Spleen (tissue), 11 donors: ENCODE measurements around the gene ARFGEF3. TPM values are rescaled to one million over a fixed set of nuclear protein-coding genes. Genes with fewer than 3 reads are reported as not detected.

Experiments
- DNase-seq: peaks from one replicate; pipeline ENCODE4 v3.0.0-alpha.2; 2020
- H3K27ac ChIP-seq, 8 donors: fragments of 200-600 bp; sonication (generic) in 7 of 8; 1 replicate in 4 of 8; 2 replicates in 4 of 8; pipeline versions ENCODE4 v1.5.0 to v1.8.0; 2016 to 2021; ENCODE audit warnings: inconsistent platforms in 4 of 8, mild to moderate bottlenecking in 4 of 8, moderate library complexity in 1 of 8
- H3K27me3 ChIP-seq, 7 donors: fragments of 200-600 bp; sonication (generic) in 6 of 7; replicated peaks in 1 of 7; 1 replicate in 4 of 7; 2 replicates in 3 of 7; pipeline versions ENCODE4 v1.5.0 to v1.8.0; 2016 to 2021; ENCODE audit warnings: inconsistent platforms in 3 of 7, mild to moderate bottlenecking in 1 of 7
- H3K36me3 ChIP-seq, 6 donors: fragments of 200-600 bp; sonication (generic) in 5 of 6; 1 replicate in 4 of 6; 2 replicates in 2 of 6; pipeline versions ENCODE4 v1.5.0 to v1.8.0; 2016 to 2021; ENCODE audit warnings: inconsistent platforms in 2 of 6
- H3K4me1 ChIP-seq, 6 donors: fragments of 200-600 bp; sonication (generic) in 5 of 6; 1 replicate in 3 of 6; 2 replicates in 3 of 6; pipeline versions ENCODE4 v1.5.0 to v1.8.0; 2016 to 2021; ENCODE audit warnings: inconsistent platforms in 3 of 6
- H3K4me3 ChIP-seq, 8 donors: fragments of 200-600 bp; sonication (generic) in 7 of 8; 1 replicate in 4 of 8; 2 replicates in 4 of 8; pipeline versions ENCODE4 v1.5.0 to v1.8.0; 2016 to 2021; ENCODE audit warnings: inconsistent platforms in 4 of 8, mild to moderate bottlenecking in 4 of 8, moderate library complexity in 2 of 8
- H3K9me3 ChIP-seq, 8 donors: fragments of 200-600 bp; sonication (generic) in 7 of 8; 1 replicate in 4 of 8; 2 replicates in 4 of 8; pipeline versions ENCODE4 v1.5.0 to v1.8.0; 2016 to 2021; ENCODE audit warnings: inconsistent platforms in 4 of 8
- POLR2A ChIP-seq, 3 donors: fragments of 450-650 bp; IDR thresholded peaks; one replicate each; pipeline ENCODE4 v1.5.1; 2017; ENCODE audit warnings: antibody characterized with exemption in 3 of 3, mild to moderate bottlenecking in 1 of 3
- POLR2AphosphoS5 ChIP-seq, 3 donors: sonication (generic); formaldehyde crosslinking; IDR thresholded peaks; one replicate each; pipeline ENCODE4 v1.5.1; 2017; ENCODE audit warnings: antibody characterized with exemption in 3 of 3
- WGBS, 5 donors: extraction: QIAGEN DNeasy Blood & Tissue Kit in 3 of 5; methylation state at CpG; one replicate each; pipeline versions ENCODE4 v1.1.5 to v1.1.7; 2013 to 2018; 5-methylcytosine and 5-hydroxymethylcytosine counted together
- intact Hi-C: fragments of 100-400 bp; cut with DNase I; formaldehyde crosslinking; loops from one replicate; pipeline ENCODE4 v1.15.0; 2023; ENCODE audit warnings: low total_unique reads
- polyA plus RNA-seq, 3 donors: library from polyadenylated mRNA; stranded (reverse); fragments of 200-250 nt; gene quantifications; one replicate each; pipeline ENCODE4 v1.2.1, GENCODE V29; 2013
- total RNA-seq, 7 donors: library from RNA; depleted of rRNA in 3 of 7; stranded (reverse); fragments of >200 nt in 3 of 7; fragmentation: NEBNext Ultra II Directional in 4 of 7; extraction: Animal tissue kit (Norgen Biotek cat#: 25700) in 4 of 7; gene quantifications; one replicate each; pipeline versions ENCODE4 v1.1.0 to v1.2.1, GENCODE V29; 2016 to 2021
- TF ChIP-seq, protein P1 (sequence below), 11 experiments: fragments of 200-600 bp in 7 of 11; fragments of 450-650 bp in 4 of 11; sonication (generic) in 4 of 11; IDR thresholded peaks in 8 of 11; conservative IDR thresholded peaks in 3 of 11; 1 replicate in 7 of 11; 2 replicates in 4 of 11; pipeline versions ENCODE4 v1.4.0 to v1.8.0; 2016 to 2021; ENCODE audit warnings: antibody characterized with exemption in 11 of 11, inconsistent platforms in 4 of 11, mild to moderate bottlenecking in 1 of 11
- donor health status: healthy with polysubstance abuse.
- donor health status: DM: no; HTN: no; CAD: no; lungs with moderate emphysema.
- donor health status: DM: no; HTN: no; CAD: no.
- donor health status: Bipolar disorder and iron deficiency.
- donor health status: healthy.
- donor health status: DM: no; HTN: no; CAD: no.
- donor health status: DM: yes; HTN: yes; CAD: no.

Gene ARFGEF3
- total and polyA plus RNA-seq, 10 donors = 0.09 to 3.1 (median 1.7) TPM

DNA sequence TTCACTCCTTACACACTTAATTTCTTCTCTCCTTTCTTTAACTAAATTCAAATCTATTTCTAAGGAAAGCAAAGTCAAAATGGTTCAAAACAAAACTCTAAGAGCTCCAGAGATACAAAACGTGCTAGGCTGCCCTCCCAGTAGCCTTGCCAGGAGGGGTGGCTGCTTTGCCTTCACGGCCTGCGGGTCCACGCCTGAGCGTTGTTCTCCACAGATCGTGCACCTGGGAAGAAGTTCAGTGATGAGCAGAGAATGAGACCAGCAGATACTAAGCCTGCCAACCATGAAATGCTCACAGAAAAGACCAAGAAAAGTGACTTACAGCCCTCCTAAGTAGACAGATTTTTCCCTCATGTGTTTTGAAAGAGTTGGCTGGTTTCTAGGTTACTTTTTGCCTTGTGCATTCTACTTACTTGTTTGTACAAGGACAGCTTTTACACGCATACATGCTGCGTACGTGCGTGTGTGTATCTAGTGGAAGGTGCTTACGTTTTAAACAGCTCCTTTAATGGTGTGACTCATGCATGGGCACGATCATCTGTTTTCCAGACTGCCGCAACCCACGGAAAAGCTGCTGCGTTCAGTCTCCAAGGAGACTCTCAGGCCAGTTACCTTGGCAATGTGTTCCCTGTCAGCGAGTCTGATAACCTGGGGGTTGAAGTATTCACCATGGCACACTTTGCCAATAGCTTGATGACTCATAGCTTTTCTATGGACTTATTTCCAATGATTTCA lies 88.9 kb downstream of the ARFGEF3 start:
- H3K4me1 ChIP-seq = no peaks in the 10 kb centered on the region
- H3K9me3 ChIP-seq = no peaks in the 10 kb centered on the region
- no peaks in the 10 kb centered on the region for H3K36me3 ChIP-seq
- no peak overlapping the region for H3K27ac ChIP-seq
- WGBS, 5 donors = 86 to 96% (median 92%) methylated on average over 16 of the region's 16 CpGs
- DNase-seq = no peak
- intact Hi-C loops = no loop called here
- TF ChIP-seq, protein P1, sequence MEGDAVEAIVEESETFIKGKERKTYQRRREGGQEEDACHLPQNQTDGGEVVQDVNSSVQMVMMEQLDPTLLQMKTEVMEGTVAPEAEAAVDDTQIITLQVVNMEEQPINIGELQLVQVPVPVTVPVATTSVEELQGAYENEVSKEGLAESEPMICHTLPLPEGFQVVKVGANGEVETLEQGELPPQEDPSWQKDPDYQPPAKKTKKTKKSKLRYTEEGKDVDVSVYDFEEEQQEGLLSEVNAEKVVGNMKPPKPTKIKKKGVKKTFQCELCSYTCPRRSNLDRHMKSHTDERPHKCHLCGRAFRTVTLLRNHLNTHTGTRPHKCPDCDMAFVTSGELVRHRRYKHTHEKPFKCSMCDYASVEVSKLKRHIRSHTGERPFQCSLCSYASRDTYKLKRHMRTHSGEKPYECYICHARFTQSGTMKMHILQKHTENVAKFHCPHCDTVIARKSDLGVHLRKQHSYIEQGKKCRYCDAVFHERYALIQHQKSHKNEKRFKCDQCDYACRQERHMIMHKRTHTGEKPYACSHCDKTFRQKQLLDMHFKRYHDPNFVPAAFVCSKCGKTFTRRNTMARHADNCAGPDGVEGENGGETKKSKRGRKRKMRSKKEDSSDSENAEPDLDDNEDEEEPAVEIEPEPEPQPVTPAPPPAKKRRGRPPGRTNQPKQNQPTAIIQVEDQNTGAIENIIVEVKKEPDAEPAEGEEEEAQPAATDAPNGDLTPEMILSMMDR (IDR thresholded peaks at IDR 0.05 in 8 of 11, conservative IDR thresholded peaks at IDR 0.05 in 3 of 11) = no peak
- TF ChIP-seq POLR2A (IDR thresholded peaks at IDR 0.05) (no peak), POLR2AphosphoS5 (IDR thresholded peaks at IDR 0.05) (no peak)
- H3K27me3 ChIP-seq = peaks cover 0 to 10% (median 0%) of the 10 kb centered on the region in 7 donors
- no peak overlapping the region for H3K4me3 ChIP-seq

DNA sequence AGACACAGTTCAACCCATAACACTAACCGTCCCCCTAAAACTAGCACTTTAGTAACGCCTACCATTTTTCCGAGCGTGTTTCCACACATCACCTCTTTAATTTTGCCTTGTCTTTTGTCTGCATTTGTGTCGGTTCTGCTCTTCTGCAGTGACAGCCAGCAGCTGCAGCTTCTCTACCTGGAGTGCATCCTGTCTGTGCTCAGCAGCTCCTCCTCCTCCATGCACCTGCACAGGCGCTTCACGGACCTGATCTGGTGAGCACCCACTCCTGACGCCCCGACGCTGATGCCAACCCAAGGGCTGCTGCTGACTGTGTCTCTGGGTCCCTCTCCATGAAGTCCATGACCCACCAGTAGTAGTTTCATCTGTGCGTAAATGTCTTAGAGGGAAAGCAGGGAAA lies 92.0 kb downstream of the ARFGEF3 start:
- intact Hi-C loops = no loop called here
- H3K27me3 ChIP-seq = peaks cover 0 to 10% (median 0%) of the 10 kb centered on the region in 7 donors
- 92 to 98% (median 96%) methylated on average over 11 of the region's 11 CpGs for WGBS, 5 donors
- no peak for DNase-seq
- no peak overlapping the region for H3K27ac ChIP-seq
- H3K9me3 ChIP-seq = no peaks in the 10 kb centered on the region
- TF ChIP-seq POLR2AphosphoS5 (IDR thresholded peaks at IDR 0.05) = no peak
- H3K4me1 ChIP-seq = no peaks in the 10 kb centered on the region
- H3K4me3 ChIP-seq = no peak overlapping the region
- no peaks in the 10 kb centered on the region for H3K36me3 ChIP-seq

GRCh38 chr6:138255443-138255842 lies 93.7 kb downstream of the ARFGEF3 start:
- intact Hi-C loops = no loop called here
- WGBS, 5 donors = 91 to 96% (median 93%) methylated on average over 11 to 20 of the region's 20 CpGs
- Histone ChIP-seq H3K27me3 (peaks cover 0 to 10% (median 0%) of the 10 kb centered on the region in 7 donors), H3K4me1 (no peaks in the 10 kb centered on the region), H3K9me3 (no peaks in the 10 kb centered on the region), H3K36me3 (no peaks in the 10 kb centered on the region), H3K27ac (no peak overlapping the region), H3K4me3 (no peak overlapping the region)
- DNase-seq = no peak
- no peak for TF ChIP-seq POLR2AphosphoS5 (IDR thresholded peaks at IDR 0.05)
- no peak for TF ChIP-seq POLR2A (IDR thresholded peaks at IDR 0.05)
- TF ChIP-seq, protein P1 (IDR thresholded peaks at IDR 0.05 in 8 of 11, conservative IDR thresholded peaks at IDR 0.05 in 3 of 11) = no peak

DNA sequence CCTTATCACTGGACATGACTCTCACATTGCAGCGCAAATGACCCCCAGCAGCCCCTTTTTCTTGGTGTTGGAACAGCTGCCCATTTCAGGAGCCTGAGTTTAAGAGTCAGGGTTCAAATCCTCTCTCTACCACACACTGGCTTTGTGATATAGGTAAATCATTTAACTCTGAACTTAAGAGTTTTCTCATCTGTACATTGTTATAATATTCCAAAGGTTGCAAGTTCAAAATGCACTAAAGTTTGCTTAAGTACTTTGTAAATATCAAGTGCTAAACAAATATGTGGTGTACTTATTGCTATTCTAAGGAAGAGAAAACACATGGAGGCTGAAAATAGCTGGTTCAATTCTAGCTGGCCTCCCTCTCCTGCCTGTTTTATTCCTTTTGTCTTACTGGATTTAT lies 95.9 kb downstream of the ARFGEF3 start:
- TF ChIP-seq POLR2AphosphoS5 (IDR thresholded peaks at IDR 0.05) (no peak), POLR2A (IDR thresholded peaks at IDR 0.05) (no peak)
- TF ChIP-seq, protein P1 (IDR thresholded peaks at IDR 0.05 in 8 of 11, conservative IDR thresholded peaks at IDR 0.05 in 3 of 11) = no peak
- intact Hi-C loops = no loop called here
- DNase-seq = no peak
- Histone ChIP-seq H3K4me3 (no peak overlapping the region), H3K27ac (no peak overlapping the region), H3K27me3 (peaks cover 0 to 15% (median 0%) of the 10 kb centered on the region in 7 donors), H3K4me1 (no peaks in the 10 kb centered on the region), H3K9me3 (no peaks in the 10 kb centered on the region), H3K36me3 (no peaks in the 10 kb centered on the region)
- WGBS, 5 donors = 75 to 100% (median 94%) methylated on average over 1 of the region's 1 CpG
